ENCODE results near the gene DGCR2.

- TF ChIP-seq, protein P1, sequence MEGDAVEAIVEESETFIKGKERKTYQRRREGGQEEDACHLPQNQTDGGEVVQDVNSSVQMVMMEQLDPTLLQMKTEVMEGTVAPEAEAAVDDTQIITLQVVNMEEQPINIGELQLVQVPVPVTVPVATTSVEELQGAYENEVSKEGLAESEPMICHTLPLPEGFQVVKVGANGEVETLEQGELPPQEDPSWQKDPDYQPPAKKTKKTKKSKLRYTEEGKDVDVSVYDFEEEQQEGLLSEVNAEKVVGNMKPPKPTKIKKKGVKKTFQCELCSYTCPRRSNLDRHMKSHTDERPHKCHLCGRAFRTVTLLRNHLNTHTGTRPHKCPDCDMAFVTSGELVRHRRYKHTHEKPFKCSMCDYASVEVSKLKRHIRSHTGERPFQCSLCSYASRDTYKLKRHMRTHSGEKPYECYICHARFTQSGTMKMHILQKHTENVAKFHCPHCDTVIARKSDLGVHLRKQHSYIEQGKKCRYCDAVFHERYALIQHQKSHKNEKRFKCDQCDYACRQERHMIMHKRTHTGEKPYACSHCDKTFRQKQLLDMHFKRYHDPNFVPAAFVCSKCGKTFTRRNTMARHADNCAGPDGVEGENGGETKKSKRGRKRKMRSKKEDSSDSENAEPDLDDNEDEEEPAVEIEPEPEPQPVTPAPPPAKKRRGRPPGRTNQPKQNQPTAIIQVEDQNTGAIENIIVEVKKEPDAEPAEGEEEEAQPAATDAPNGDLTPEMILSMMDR (IDR thresholded peaks at IDR 0.05): no peak
- TF ChIP-seq POLR2A (IDR thresholded peaks at IDR 0.05): no peak
These were observed 53.4 kb downstream of the DGCR2 start for GRCh38 chr22:19068784-19069271.

Measured in esophagus squamous epithelium (tissue), 4 donors.